K562 (cell line): Measurements from ENCODE around the gene TOPORS. TPM values are rescaled to one million over a fixed set of nuclear protein-coding genes. Genes with fewer than 3 reads are reported as not detected.

ENCODE experiments used
- ASH1L ChIP-seq: fragments of 450-650 bp; IDR thresholded peaks from 2 replicates; pipeline ENCODE4 v1.6.1; 2018; ENCODE audit warnings: borderline replicate concordance, mild to moderate bottlenecking, low read depth; ENCODE audit not compliant: partially characterized antibody
- ETV1 ChIP-seq: fragments of 450-650 bp; conservative IDR thresholded peaks from 2 replicates; pipeline ENCODE4 v1.6.1; 2016; ENCODE audit warnings: missing genetic modification characterization, control low read depth, low read depth, missing compliant biosample characterization
- LARP7 ChIP-seq: fragments of 450-650 bp; IDR thresholded peaks from 2 replicates; pipeline ENCODE4 v1.6.1; 2016
- NONO ChIP-seq, 2 experiments: fragments of 200-400 bp in 1 of 2; fragments of 450-650 bp in 1 of 2; formaldehyde crosslinking in 1 of 2; IDR thresholded peaks; 2 replicates each; pipeline ENCODE4 v1.6.1; 2017; ENCODE audit warnings: low read depth in 2 of 2, mild to moderate bottlenecking in 2 of 2, moderate library complexity in 2 of 2, low read length in 1 of 2
- PHB ChIP-seq: fragments of 250-450 bp; sonication (Bioruptor Pico); IDR thresholded peaks from 2 replicates; pipeline ENCODE4 v1.5.0; 2021
- PHF8 ChIP-seq: fragments of 200-600 bp; sonication (generic); IDR thresholded peaks from 2 replicates; pipeline ENCODE4 v1.6.1; 2012; ENCODE audit warnings: mixed run types, mild to moderate bottlenecking, inconsistent platforms, low read length, moderate library complexity, borderline replicate concordance
- TCFL5 ChIP-seq: fragments of 250-450 bp; sonication (Bioruptor Pico); conservative IDR thresholded peaks from 2 replicates; pipeline ENCODE4 v1.6.1; 2021; ENCODE audit warnings: mild to moderate bottlenecking, moderate library complexity, matching md5 sums
- ZBTB17 ChIP-seq: fragments of 450-650 bp; formaldehyde crosslinking; IDR thresholded peaks from 2 replicates; pipeline ENCODE4 v1.4.0; 2020; ENCODE audit warnings: mild to moderate bottlenecking
- polyA plus RNA-seq, 8 experiments: library from polyadenylated mRNA; depleted of rRNA in 4 of 8; stranded (reverse) in 5 of 8; unstranded in 3 of 8; fragments of >200 nt; fragmentation: Nextera tagmentation in 2 of 8; fragmentation: Illumina TruSeq in 1 of 8; extraction: Ambion mirVana in 2 of 8; extraction: Trizol in 1 of 8; gene quantifications; 2 replicates each; pipeline versions ENCODE4 v1.2.1 to v1.2.3, GENCODE V29; 2011 to 2014; ENCODE audit warnings: inconsistent platforms in 1 of 8, missing spikeins in 1 of 8
- total RNA-seq, 7 experiments: library from RNA; depleted of rRNA in 6 of 7; stranded (reverse); fragments of >200 nt in 6 of 7; fragmentation: Illumina TruSeq in 2 of 7; extraction: Trizol in 2 of 7; gene quantifications; 2 replicates each; pipeline versions ENCODE4 v1.2.1 to v1.2.3, GENCODE V29; 2011 to 2021; ENCODE audit warnings: low replicate concordance in 1 of 7
- TF ChIP-seq, protein P1 (sequence below): fragments of 450-650 bp; formaldehyde crosslinking; IDR thresholded peaks from 2 replicates; pipeline ENCODE4 v1.4.0; 2020; ENCODE audit warnings: mild to moderate bottlenecking, moderate library complexity
- TF ChIP-seq, protein P2 (sequence below): sonication (generic); formaldehyde crosslinking; IDR thresholded peaks from 2 replicates; pipeline ENCODE4 v1.9.0; 2022; ENCODE audit warnings: mild to moderate bottlenecking, missing genetic modification reagents
- TF ChIP-seq, protein P3 (sequence below), 2 experiments: fragments of 450-650 bp; formaldehyde crosslinking in 1 of 2; IDR thresholded peaks; 2 replicates each; pipeline versions ENCODE4 v1.4.0 to v1.6.1; 2014 to 2020; ENCODE audit warnings: mild to moderate bottlenecking in 2 of 2, borderline replicate concordance in 1 of 2, low read depth in 1 of 2
- TF ChIP-seq, protein P4 (sequence below): fragments of 450-650 bp; formaldehyde crosslinking; IDR thresholded peaks from 2 replicates; pipeline ENCODE4 v1.4.0; 2020; ENCODE audit warnings: mild to moderate bottlenecking, moderate library complexity
- TF ChIP-seq, protein P5 (sequence below): fragments of 200-800 bp; sonication (Bioruptor generic); IDR thresholded peaks from 2 replicates; pipeline ENCODE4 v1.6.1; 2017; ENCODE audit warnings: missing genetic modification characterization, missing compliant biosample characterization

The TOPORS gene
- total and polyA plus RNA-seq, 9 of the 15 experiments (the other 6 are each of a cell fraction or from before 2014, with no cell fraction given), result 4.3 to 19.6 (median 9.9) TPM

DNA sequence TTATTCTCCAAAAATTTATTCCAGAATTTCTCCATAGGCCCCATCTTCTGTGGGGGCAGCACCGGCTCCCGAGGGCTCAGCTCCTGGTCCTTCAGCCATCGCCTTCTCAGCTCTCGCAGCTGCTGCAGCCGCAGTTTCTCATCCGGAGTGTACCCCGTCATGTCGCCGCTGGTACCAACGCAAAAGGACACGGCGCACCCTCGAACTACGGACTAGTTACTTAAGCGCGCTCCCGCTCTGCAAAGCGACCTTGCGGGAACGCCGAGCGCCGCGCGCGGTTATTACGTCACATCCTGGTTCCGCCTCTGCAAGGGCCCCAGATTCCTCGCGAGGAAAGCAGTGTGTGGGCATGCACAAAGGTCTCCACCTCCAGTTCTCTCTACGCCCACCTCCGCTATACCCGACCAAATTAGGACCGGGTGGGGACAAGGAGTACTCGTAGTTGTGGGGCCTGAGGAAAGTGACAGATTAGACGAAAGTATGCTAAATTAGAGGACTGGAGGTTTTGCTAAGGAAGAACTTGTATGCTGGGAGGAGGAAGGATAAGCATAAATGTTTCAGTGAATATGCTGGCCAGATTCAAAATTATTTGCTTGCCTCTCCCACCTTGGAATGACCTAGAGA is 20.6 kb upstream of the TOPORS start, which contains the start of gene NDUFB6 (continued):
- TF ChIP-seq TCFL5 (CRISPR knock-in tag), result no peak
- peak; percentile 76; the same call in 1 of the 2 replicates for TF ChIP-seq PHF8
- no peak for TF ChIP-seq ASH1L
- peak; percentile 87 for TF ChIP-seq ZBTB17 (CRISPR knock-in tag)
- no peak for TF ChIP-seq LARP7
- peak; percentile 72 for TF ChIP-seq ETV1
- TF ChIP-seq, protein P1, sequence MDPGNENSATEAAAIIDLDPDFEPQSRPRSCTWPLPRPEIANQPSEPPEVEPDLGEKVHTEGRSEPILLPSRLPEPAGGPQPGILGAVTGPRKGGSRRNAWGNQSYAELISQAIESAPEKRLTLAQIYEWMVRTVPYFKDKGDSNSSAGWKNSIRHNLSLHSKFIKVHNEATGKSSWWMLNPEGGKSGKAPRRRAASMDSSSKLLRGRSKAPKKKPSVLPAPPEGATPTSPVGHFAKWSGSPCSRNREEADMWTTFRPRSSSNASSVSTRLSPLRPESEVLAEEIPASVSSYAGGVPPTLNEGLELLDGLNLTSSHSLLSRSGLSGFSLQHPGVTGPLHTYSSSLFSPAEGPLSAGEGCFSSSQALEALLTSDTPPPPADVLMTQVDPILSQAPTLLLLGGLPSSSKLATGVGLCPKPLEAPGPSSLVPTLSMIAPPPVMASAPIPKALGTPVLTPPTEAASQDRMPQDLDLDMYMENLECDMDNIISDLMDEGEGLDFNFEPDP (CRISPR knock-in tag), result no peak
- TF ChIP-seq, protein P2, sequence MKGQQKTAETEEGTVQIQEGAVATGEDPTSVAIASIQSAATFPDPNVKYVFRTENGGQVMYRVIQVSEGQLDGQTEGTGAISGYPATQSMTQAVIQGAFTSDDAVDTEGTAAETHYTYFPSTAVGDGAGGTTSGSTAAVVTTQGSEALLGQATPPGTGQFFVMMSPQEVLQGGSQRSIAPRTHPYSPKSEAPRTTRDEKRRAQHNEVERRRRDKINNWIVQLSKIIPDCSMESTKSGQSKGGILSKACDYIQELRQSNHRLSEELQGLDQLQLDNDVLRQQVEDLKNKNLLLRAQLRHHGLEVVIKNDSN (CRISPR knock-in tag), result no peak
- TF ChIP-seq, protein P3, sequence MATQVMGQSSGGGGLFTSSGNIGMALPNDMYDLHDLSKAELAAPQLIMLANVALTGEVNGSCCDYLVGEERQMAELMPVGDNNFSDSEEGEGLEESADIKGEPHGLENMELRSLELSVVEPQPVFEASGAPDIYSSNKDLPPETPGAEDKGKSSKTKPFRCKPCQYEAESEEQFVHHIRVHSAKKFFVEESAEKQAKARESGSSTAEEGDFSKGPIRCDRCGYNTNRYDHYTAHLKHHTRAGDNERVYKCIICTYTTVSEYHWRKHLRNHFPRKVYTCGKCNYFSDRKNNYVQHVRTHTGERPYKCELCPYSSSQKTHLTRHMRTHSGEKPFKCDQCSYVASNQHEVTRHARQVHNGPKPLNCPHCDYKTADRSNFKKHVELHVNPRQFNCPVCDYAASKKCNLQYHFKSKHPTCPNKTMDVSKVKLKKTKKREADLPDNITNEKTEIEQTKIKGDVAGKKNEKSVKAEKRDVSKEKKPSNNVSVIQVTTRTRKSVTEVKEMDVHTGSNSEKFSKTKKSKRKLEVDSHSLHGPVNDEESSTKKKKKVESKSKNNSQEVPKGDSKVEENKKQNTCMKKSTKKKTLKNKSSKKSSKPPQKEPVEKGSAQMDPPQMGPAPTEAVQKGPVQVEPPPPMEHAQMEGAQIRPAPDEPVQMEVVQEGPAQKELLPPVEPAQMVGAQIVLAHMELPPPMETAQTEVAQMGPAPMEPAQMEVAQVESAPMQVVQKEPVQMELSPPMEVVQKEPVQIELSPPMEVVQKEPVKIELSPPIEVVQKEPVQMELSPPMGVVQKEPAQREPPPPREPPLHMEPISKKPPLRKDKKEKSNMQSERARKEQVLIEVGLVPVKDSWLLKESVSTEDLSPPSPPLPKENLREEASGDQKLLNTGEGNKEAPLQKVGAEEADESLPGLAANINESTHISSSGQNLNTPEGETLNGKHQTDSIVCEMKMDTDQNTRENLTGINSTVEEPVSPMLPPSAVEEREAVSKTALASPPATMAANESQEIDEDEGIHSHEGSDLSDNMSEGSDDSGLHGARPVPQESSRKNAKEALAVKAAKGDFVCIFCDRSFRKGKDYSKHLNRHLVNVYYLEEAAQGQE (IDR thresholded peaks at IDR 0.05; ENCODE audit: borderline replicate concordance), result no peak
- TF ChIP-seq, protein P3 (CRISPR knock-in tag; IDR thresholded peaks at IDR 0.05; ENCODE audit: low read depth), result no peak
- TF ChIP-seq, protein P4, sequence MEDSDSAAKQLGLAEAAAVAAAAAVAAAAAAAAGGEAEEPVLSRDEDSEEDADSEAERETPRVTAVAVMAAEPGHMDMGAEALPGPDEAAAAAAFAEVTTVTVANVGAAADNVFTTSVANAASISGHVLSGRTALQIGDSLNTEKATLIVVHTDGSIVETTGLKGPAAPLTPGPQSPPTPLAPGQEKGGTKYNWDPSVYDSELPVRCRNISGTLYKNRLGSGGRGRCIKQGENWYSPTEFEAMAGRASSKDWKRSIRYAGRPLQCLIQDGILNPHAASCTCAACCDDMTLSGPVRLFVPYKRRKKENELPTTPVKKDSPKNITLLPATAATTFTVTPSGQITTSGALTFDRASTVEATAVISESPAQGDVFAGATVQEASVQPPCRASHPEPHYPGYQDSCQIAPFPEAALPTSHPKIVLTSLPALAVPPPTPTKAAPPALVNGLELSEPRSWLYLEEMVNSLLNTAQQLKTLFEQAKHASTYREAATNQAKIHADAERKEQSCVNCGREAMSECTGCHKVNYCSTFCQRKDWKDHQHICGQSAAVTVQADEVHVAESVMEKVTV, result no peak
- no peak for TF ChIP-seq PHB (CRISPR knock-in tag)
- TF ChIP-seq, protein P5, sequence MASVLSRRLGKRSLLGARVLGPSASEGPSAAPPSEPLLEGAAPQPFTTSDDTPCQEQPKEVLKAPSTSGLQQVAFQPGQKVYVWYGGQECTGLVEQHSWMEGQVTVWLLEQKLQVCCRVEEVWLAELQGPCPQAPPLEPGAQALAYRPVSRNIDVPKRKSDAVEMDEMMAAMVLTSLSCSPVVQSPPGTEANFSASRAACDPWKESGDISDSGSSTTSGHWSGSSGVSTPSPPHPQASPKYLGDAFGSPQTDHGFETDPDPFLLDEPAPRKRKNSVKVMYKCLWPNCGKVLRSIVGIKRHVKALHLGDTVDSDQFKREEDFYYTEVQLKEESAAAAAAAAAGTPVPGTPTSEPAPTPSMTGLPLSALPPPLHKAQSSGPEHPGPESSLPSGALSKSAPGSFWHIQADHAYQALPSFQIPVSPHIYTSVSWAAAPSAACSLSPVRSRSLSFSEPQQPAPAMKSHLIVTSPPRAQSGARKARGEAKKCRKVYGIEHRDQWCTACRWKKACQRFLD (CRISPR knock-in tag), result 0 out of 2 replicates have a peak, but pooled peaks have one; percentile 22
- TF ChIP-seq NONO (IDR thresholded peaks at IDR 0.05; ENCODE audit: low read depth in 2 of 2, low read length in 1 of 2), result no peak
